Mucosa of descending colon (tissue), 3 donors: Measurements from ENCODE around the gene ZNF839. TPM values are rescaled to one million over a fixed set of nuclear protein-coding genes. Genes with fewer than 3 reads are reported as not detected.

ENCODE experiments used
- ATAC-seq: fragments of 200-7000 bp; cut with Tn5 transposase; one replicate; pipeline ENCODE4 v1.9.1; 2020; ENCODE audit warnings: mild to moderate bottlenecking, moderate library complexity
- DNase-seq, 3 donors: peaks; one replicate each; pipeline ENCODE4 v3.0.0-alpha.2; 2020
- H3K36me3 ChIP-seq: fragments of 200-600 bp; one replicate; pipeline ENCODE4 v1.8.0; 2021; ENCODE audit warnings: low read depth, mild to moderate bottlenecking
- H3K4me1 ChIP-seq: fragments of 200-600 bp; one replicate; pipeline ENCODE4 v1.8.0; 2021; ENCODE audit warnings: low read depth, mild to moderate bottlenecking
- H3K4me3 ChIP-seq: fragments of 200-600 bp; one replicate; pipeline ENCODE4 v1.8.0; 2021; ENCODE audit warnings: mild to moderate bottlenecking
- H3K9me3 ChIP-seq: fragments of 200-600 bp; one replicate; pipeline ENCODE4 v1.8.0; 2021; ENCODE audit warnings: mild to moderate bottlenecking
- intact Hi-C, 2 donors: fragments of 100-400 bp; cut with DNase I in 1 of 2; cut with micrococcal nuclease in 1 of 2; formaldehyde crosslinking; loops; one replicate each; pipeline versions ENCODE4 v1.11.0 to v1.11.1; 2022; cut with DNase I, micrococcal nuclease
- total RNA-seq, 3 donors: library from RNA; stranded (reverse); fragmentation: NEBNext Ultra II Directional in 2 of 3; extraction: Animal tissue kit (Norgen Biotek cat#: 25700) in 2 of 3; gene quantifications; one replicate each; pipeline versions ENCODE4 v1.2.1 to v1.2.4, GENCODE V29; 2021 to 2023
- TF ChIP-seq, protein P1 (sequence below): fragments of 200-600 bp; IDR thresholded peaks from one replicate; pipeline ENCODE4 v1.8.0; 2022; ENCODE audit warnings: antibody characterized with exemption, mild to moderate bottlenecking
- donor health status: DM: no; HTN: no; CAD: no; lungs with moderate emphysema.
- donor health status: DM: no; HTN: no; CAD: no.
- donor health status: DM: no; HTN: yes; CAD: no.

The ZNF839 gene
- total RNA-seq, 3 donors from 2014 or later, result 9.5 to 12.4 (median 9.7) TPM

DNA sequence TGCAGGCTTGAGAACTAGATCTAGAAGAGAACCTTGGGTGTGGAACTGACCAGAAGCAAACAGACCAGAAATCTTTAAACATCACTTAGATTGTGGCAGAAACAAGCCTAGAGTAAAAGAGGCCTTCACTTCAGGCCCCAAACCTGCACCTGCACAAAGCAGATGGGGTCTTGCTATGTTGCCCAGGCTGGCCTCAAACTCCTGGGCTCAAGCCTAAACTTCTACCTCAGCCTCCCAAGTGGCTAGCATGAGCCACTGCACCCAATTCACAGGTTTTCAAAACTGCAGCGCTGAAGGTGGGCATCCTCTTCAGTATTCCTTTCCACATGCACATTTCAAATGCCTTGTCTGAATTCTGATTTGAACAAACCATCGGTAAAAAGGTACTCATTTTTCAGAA is 34.4 kb upstream of the ZNF839 start:
- intact Hi-C loops, result no loop called here
- ATAC-seq, result no peak
- Histone ChIP-seq H3K4me1 (no peaks in the 10 kb centered on the region), H3K4me3 (no peak overlapping the region), H3K36me3 (no peaks in the 10 kb centered on the region), H3K9me3 (no peaks in the 10 kb centered on the region)
- no peak for DNase-seq
- TF ChIP-seq, protein P1, sequence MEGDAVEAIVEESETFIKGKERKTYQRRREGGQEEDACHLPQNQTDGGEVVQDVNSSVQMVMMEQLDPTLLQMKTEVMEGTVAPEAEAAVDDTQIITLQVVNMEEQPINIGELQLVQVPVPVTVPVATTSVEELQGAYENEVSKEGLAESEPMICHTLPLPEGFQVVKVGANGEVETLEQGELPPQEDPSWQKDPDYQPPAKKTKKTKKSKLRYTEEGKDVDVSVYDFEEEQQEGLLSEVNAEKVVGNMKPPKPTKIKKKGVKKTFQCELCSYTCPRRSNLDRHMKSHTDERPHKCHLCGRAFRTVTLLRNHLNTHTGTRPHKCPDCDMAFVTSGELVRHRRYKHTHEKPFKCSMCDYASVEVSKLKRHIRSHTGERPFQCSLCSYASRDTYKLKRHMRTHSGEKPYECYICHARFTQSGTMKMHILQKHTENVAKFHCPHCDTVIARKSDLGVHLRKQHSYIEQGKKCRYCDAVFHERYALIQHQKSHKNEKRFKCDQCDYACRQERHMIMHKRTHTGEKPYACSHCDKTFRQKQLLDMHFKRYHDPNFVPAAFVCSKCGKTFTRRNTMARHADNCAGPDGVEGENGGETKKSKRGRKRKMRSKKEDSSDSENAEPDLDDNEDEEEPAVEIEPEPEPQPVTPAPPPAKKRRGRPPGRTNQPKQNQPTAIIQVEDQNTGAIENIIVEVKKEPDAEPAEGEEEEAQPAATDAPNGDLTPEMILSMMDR, result no peak

DNA sequence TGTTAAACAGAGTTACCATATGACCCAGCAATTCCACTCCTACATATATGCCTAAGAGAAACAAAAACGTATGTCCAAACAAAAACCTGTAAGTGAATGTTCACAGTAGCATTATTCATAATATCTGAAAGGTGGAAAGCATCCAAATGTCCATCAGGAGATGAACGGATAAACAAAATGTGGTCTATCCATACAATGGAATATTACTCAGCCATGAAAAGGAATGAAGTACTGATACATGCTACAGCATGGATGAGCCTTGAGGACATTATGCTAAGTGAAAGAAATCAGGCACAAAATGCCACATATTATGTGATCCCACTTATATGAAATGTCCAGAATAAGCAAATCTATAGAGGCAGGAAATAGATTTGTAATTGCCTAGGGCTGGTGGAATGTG is 31.4 kb upstream of the ZNF839 start:
- no peak for ATAC-seq
- H3K4me1 ChIP-seq, result no peaks in the 10 kb centered on the region
- TF ChIP-seq, protein P1, result no peak
- H3K36me3 ChIP-seq, result no peaks in the 10 kb centered on the region
- no peak for DNase-seq
- H3K9me3 ChIP-seq, result no peaks in the 10 kb centered on the region
- intact Hi-C loops, result no loop called here
- H3K4me3 ChIP-seq, result no peak overlapping the region

DNA sequence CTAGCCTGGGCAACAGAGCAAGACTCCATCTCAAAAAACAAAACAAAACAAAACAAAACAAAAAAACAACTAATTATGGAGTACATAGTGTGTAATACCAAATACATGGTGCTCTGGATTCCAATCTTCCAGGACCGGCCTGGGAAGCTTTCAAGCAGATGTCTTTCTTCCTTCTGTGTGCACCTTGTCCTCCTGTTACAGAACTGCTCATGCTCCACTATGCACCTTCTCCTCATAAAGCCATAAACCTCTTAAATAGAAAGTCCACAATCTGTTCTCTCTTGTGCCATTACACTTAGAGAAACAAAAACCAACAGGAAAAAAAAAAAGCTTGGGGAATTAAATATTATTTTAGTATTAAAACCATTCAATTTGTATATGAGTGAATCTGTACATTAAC is 27.1 kb upstream of the ZNF839 start:
- Histone ChIP-seq H3K36me3 (no peaks in the 10 kb centered on the region), H3K4me1 (peaks cover 4% of the 10 kb centered on the region), H3K4me3 (no peak overlapping the region), H3K9me3 (no peaks in the 10 kb centered on the region)
- ATAC-seq (peak; percentile 97), DNase-seq (peak in 1 of 3 donors; percentile 37)
- TF ChIP-seq, protein P1, result no peak
- intact Hi-C loops, result no loop called here

DNA sequence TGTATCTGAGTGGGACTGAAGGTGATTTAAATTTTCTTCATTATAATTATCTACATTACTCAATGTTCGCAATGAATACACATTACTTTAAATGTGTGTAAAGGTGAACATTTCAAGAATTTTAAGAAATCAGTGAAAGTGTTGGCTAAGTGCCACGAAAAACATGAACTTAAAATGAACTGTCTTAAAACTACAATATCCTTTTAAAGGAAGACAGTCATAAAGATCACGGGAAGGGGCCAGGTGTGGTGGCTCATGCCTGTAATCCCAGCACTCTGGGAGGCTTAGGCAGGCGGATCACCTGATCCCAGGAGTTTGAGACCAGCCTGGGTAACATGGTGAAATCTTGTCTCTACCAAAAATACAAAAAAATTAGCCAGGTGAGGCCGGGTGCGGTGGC is 25.8 kb upstream of the ZNF839 start:
- DNase-seq, result peak in 1 of 3 donors; percentile 18
- TF ChIP-seq, protein P1, result no peak
- intact Hi-C loops, result no loop called here
- peak; percentile 35 for ATAC-seq
- no peaks in the 10 kb centered on the region for H3K36me3 ChIP-seq
- peaks cover 4% of the 10 kb centered on the region for H3K4me1 ChIP-seq
- H3K9me3 ChIP-seq, result no peaks in the 10 kb centered on the region
- H3K4me3 ChIP-seq, result no peak overlapping the region

DNA sequence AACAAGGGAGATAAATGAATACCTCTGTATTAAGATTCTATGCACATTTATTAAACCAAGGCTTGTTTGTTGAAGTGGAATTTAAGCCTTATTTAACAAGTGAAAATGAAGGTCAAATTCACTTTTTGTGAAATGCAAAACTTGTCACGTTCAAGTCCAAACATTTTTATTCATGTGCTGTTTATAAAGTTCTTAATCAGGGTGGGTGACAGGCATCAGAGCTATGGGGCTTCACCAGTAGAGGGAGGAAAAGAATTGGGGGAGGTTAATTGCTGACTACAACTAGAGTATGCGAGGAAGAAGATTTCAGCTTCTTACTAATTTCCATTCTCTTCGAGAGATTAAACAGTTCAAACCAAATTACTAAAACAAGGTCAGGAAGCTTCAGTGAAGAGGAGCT is 24.3 kb upstream of the ZNF839 start:
- Histone ChIP-seq H3K4me1 (peaks cover 4% of the 10 kb centered on the region), H3K36me3 (no peaks in the 10 kb centered on the region), H3K4me3 (no peak overlapping the region), H3K9me3 (no peaks in the 10 kb centered on the region)
- intact Hi-C loops, result no loop called here
- ATAC-seq (no peak), DNase-seq (no peak)
- TF ChIP-seq, protein P1, result no peak
